Measurements from ENCODE around the gene ZNF557.

Gene ZNF557

DNA sequence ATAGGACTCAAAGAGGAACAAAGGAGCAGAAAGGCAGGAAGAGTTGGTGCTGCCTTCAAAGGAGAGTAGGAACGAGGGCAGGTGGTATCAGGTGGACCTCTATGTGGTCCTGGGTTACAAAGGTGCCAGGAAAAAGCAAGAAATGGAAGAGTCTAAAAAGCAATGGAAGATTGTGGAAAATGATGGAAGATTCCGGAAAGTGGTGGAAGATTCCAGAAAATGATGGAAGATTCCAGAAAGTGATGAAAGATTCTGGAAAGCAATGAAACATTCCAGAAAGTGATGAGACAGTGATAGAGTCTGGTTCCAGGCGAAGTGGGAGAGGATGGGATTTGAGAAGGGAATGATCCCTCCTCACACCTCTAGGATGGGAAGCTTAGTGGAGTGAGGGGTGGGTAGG, 55.3 kb downstream of the ZNF557 start:
- DNase-seq (ENCODE audit: low read depth in 4 of 4, low spot score in 1 of 4): no peak

- DNase-seq (ENCODE audit: low read depth in 4 of 4, low spot score in 1 of 4): no peak
Observed at GRCh38 chr19:7125221-7125620, 55.7 kb downstream of the ZNF557 start.

DNA sequence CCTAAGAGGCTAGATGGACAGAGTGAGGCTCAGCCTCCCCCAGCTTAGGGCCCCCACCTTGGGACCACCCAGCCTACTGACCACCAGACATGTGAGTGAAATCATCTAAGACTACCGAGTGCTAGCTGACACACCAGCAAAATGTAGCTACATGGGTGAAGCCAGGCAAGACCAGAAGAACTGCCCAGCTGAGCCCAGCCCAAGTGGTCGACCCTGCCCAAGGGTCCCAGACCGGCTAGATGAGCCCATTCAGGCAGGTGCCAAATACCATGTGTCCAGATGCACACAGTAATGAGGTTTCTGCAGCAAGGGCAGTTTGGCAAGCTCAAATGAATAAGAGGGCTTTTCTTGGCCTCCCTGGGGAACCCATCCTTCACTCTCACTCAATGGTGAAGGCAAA, 56.6 kb downstream of the ZNF557 start:
- DNase-seq (ENCODE audit: low read depth in 4 of 4, low spot score in 1 of 4): no peak

- no peak for DNase-seq (ENCODE audit: low read depth in 4 of 4, low spot score in 1 of 4)
Observed at GRCh38 chr19:7130043-7130442, 60.5 kb downstream of the ZNF557 start.

GRCh38 chr19:7132054-7132453, 62.6 kb downstream of the ZNF557 start:
- no peak for DNase-seq (ENCODE audit: low read depth in 4 of 4, low spot score in 1 of 4)

DNA sequence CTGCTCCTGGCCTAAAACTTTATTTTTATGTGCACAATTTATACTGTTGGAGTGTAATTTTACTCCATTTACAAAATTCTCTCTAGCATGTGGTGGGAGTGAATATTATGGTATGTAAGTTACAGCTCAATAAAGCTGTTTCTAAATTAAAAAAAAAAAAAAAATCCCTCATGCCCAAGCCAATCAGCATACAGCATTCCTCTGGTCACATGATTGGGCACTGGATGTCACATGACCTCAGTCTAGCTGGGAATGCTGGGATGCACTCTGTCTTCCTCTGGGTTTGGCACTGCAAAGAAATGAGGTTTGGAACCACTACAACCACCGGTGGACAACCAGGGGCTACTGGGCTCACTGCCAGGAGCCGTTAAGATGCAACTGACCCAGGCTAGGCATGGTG, 67.6 kb downstream of the ZNF557 start:
- DNase-seq (ENCODE audit: low read depth in 4 of 4, low spot score in 1 of 4): no peak

All from stimulated activated CD4-positive, alpha-beta T cell treated with anti-CD3 and anti-CD28 coated beads, Interleukin-1b, Interleukin-23, amount 100 ng/mL, for 24 hours (primary cell).